Measurements from ENCODE around the gene SLC15A2. TPM values are rescaled to one million over a fixed set of nuclear protein-coding genes. Genes with fewer than 3 reads are reported as not detected.

SLC15A2 gene
- total RNA-seq, 2 donors from 2014 or later: 0.73 to 2.1 TPM

- Histone ChIP-seq H3K4me1 (ENCODE audit: control insufficient read depth, insufficient read depth, low read length) (no peaks in the 10 kb centered on the region), H3K9ac (ENCODE audit: extremely low read depth, low read length, poor library complexity, severe bottlenecking) (no peak overlapping the region), H3K27ac (ENCODE audit: low read depth, low read length) (no peak overlapping the region), H3K4me3 (ENCODE audit: low read length) (no peak overlapping the region), H3K9me3 (ENCODE audit: control insufficient read depth, low read length) (peaks cover 27% of the 10 kb centered on the region), H3K27me3 (ENCODE audit: control insufficient read depth, insufficient read depth, low read length, poor library complexity, severe bottlenecking) (no peaks in the 10 kb centered on the region), H3K36me3 (ENCODE audit: control insufficient read depth, insufficient read depth, low read length) (no peaks in the 10 kb centered on the region)
- TF ChIP-seq CTCF (conservative IDR thresholded peaks at IDR 0.05): no peak
- Mint-ChIP-seq H3K27ac (no peak overlapping the region), H3K4me1 (no peaks in the 10 kb centered on the region), H3K36me3 (ENCODE audit: low read depth) (peaks cover 7% of the 10 kb centered on the region), H3K9me3 (peaks cover 39% of the 10 kb centered on the region), H3K4me3 (no peak overlapping the region), H3K27me3 (ENCODE audit: insufficient read depth) (no peaks in the 10 kb centered on the region)
- no peak for DNase-seq
- 85 to 86% methylated on average over 1 to 2 of the region's 2 CpGs for WGBS, 2 experiments (ENCODE audit: insufficient coverage in 1 of 2, insufficient read length in 1 of 2)
Measured at GRCh38 chr3:121979246-121979645, 85.0 kb downstream of the SLC15A2 start.

- Histone ChIP-seq H3K27ac (ENCODE audit: low read depth, low read length) (no peak overlapping the region), H3K4me1 (ENCODE audit: control insufficient read depth, insufficient read depth, low read length) (no peaks in the 10 kb centered on the region), H3K4me3 (ENCODE audit: low read length) (no peak overlapping the region), H3K9me3 (ENCODE audit: control insufficient read depth, low read length) (peaks cover 24% of the 10 kb centered on the region), H3K27me3 (ENCODE audit: control insufficient read depth, insufficient read depth, low read length, poor library complexity, severe bottlenecking) (no peaks in the 10 kb centered on the region), H3K9ac (ENCODE audit: extremely low read depth, low read length, poor library complexity, severe bottlenecking) (no peak overlapping the region), H3K36me3 (ENCODE audit: control insufficient read depth, insufficient read depth, low read length) (no peaks in the 10 kb centered on the region)
- no peak for DNase-seq
- Mint-ChIP-seq H3K36me3 (ENCODE audit: low read depth) (peaks cover 4% of the 10 kb centered on the region), H3K4me3 (no peak overlapping the region), H3K27me3 (ENCODE audit: insufficient read depth) (no peaks in the 10 kb centered on the region), H3K27ac (no peak overlapping the region), H3K9me3 (peaks cover 34% of the 10 kb centered on the region), H3K4me1 (no peaks in the 10 kb centered on the region)
- no peak for TF ChIP-seq CTCF (conservative IDR thresholded peaks at IDR 0.05)
Measured at GRCh38 chr3:121979734-121980449, 85.7 kb downstream of the SLC15A2 start.

- Mint-ChIP-seq H3K4me1 (no peaks in the 10 kb centered on the region), H3K27me3 (ENCODE audit: insufficient read depth) (no peaks in the 10 kb centered on the region), H3K27ac (no peak overlapping the region), H3K9me3 (peaks cover 31% of the 10 kb centered on the region), H3K36me3 (ENCODE audit: low read depth) (peaks cover 2% of the 10 kb centered on the region), H3K4me3 (no peak overlapping the region)
- H3K27ac ChIP-seq (ENCODE audit: low read depth, low read length): no peak overlapping the region
- TF ChIP-seq CTCF (conservative IDR thresholded peaks at IDR 0.05): no peak
- no peaks in the 10 kb centered on the region for H3K4me1 ChIP-seq (ENCODE audit: control insufficient read depth, insufficient read depth, low read length)
- H3K9me3 ChIP-seq (ENCODE audit: control insufficient read depth, low read length): peaks cover 19% of the 10 kb centered on the region
- no peak overlapping the region for H3K9ac ChIP-seq (ENCODE audit: extremely low read depth, low read length, poor library complexity, severe bottlenecking)
- H3K36me3 ChIP-seq (ENCODE audit: control insufficient read depth, insufficient read depth, low read length): no peaks in the 10 kb centered on the region
- no peak for DNase-seq
- no peak overlapping the region for H3K4me3 ChIP-seq (ENCODE audit: low read length)
- no peaks in the 10 kb centered on the region for H3K27me3 ChIP-seq (ENCODE audit: control insufficient read depth, insufficient read depth, low read length, poor library complexity, severe bottlenecking)
- 40 to 92% methylated on average over 1 to 5 of the region's 5 CpGs for WGBS, 2 experiments (ENCODE audit: insufficient coverage in 1 of 2, insufficient read length in 1 of 2)
Measured at GRCh38 chr3:121980450-121980796, 86.2 kb downstream of the SLC15A2 start.

All from endodermal cell (in vitro differentiated cells).